IPS DF 6.9 (cell line): ENCODE data around the gene ZCCHC14.
"Not testable (repeated sequence)": the region's sequence is repeated elsewhere in the genome, so short reads cannot be mapped to it uniquely, and the experiment has no call there.

ENCODE experiments used
- DNase-seq: peaks from one replicate; pipeline ENCODE4 v3.0.0-alpha.2; 2013; ENCODE audit warnings: low read depth, low spot score
- H3K27ac ChIP-seq: one replicate; pipeline ENCODE4 v1.5.1; 2013; ENCODE audit warnings: low read length, control low read depth
- H3K27me3 ChIP-seq: 2 replicates; pipeline ENCODE4 v1.6.1; 2013; ENCODE audit warnings: mild to moderate bottlenecking, low read length; ENCODE audit not compliant: control insufficient read depth, insufficient read depth
- H3K36me3 ChIP-seq: 2 replicates; pipeline ENCODE4 v1.6.1; 2013; ENCODE audit warnings: low read length; ENCODE audit not compliant: control insufficient read depth, insufficient read depth
- H3K4me1 ChIP-seq: 2 replicates; pipeline ENCODE4 v1.6.1; 2013; ENCODE audit warnings: low read length; ENCODE audit not compliant: control insufficient read depth, insufficient read depth
- H3K4me3 ChIP-seq: 2 replicates; pipeline ENCODE4 v1.5.1; 2013; ENCODE audit warnings: mild to moderate bottlenecking, low read length
- H3K9me3 ChIP-seq: 2 replicates; pipeline ENCODE4 v1.6.1; 2013; ENCODE audit warnings: low read length, inconsistent platforms; ENCODE audit not compliant: control insufficient read depth, insufficient read depth
- WGBS: extraction: QIAGEN DNeasy Blood & Tissue Kit; methylation state at CpG from one replicate; pipeline ENCODE4 v1.1.7; 2013; ENCODE audit warnings: mixed read lengths, missing lambda C conversion rate; ENCODE audit not compliant: insufficient read length, insufficient coverage; 5-methylcytosine and 5-hydroxymethylcytosine counted together

Gene ZCCHC14

DNA sequence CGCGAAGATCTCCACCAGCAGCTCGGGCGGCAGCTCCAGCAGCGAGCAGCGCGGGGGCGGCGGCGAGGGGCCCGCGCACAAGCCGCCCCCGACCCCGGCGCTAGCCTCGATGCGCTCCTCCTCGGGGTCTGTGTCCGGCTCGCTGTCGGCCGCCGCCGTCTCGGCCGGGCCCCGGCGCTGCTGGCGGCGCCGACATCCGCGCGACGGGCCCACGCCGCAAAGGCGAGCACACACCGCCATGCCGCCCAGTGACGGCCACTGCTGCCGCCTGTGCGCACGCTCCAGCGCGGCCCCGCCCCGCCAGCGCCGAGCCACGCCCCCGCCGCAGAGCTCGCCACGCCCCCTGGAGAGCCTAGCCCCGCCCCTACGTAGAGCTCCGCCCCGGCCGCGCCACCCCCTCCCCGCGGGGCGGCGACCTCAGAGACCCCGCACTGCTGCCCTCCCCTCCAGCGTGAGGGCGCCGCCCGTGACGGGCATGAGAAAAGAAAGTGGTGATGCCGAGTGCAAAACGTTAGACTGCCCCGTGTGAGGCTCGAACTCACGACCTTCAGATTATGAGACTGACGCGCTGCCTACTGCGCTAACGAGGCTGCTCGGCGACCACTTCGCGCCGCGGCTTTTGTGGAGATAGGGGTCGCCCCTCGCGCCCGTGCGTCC lies 109.2 kb downstream of the ZCCHC14 start, which contains the start of gene FBXO31:
Gene FBXO31 (minus strand): TSS at position 272 of the 657 bp plus-strand sequence. CDS start 32 bp downstream, at position 240.
- peaks cover 2% of the 10 kb centered on the region; the same call in 1 of the 2 replicates for H3K4me1 ChIP-seq
- no CpG with 5 or more reads among the region's 92 CpGs for WGBS

DNA sequence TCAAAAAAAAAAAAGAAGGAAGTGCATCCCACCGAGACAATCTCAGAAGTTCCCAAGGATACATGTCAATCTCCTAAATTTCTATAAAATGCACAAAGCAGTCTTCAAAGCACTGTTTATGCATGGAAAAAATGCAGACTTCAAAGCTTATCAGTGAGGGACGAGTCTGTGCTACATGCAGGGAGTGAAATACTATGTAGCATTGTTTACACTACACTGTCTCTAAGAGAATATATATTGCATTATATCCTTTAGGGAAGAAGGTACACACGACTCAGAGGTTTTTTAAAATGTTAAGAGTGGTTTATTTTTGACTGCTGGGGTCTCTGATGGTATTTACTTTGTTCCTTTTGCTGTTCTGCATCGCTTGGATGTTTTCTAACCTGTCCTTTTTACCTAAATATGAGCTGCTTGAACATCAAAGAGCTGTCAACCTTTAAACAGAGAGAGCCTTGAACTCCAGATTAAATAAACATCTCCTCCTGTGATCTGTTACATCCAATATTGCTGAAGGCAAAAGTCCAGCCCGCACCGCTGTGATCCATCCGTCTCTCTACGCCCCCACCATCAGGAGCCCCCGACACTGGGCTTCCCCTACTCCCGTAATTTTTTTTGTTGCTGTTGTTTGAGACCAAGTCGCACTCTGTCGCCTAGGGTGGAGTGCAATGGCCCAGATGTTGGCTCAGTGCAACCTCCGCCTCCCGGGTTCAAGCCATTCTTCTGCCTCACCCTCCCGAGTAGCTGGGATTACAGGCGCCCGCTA lies 110.6 kb downstream of the ZCCHC14 start:
- peak overlapping the region; percentile 88; the same call in 1 of the 2 replicates for H3K4me3 ChIP-seq

More for the DNA sequence above, 109.2 kb downstream of the ZCCHC14 start, which contains the start of gene FBXO31:
- H3K27ac ChIP-seq: no peak within 1 kb of the TSS
- H3K36me3 ChIP-seq: no peaks in the 10 kb centered on the region
- no peaks in the 10 kb centered on the region for H3K9me3 ChIP-seq
- peak within 1 kb of the TSS; percentile 88 for H3K4me3 ChIP-seq
- no peaks in the 10 kb centered on the region for H3K27me3 ChIP-seq
- DNase-seq: no peak

GRCh38 chr16:87380881-87381280 lies 111.9 kb downstream of the ZCCHC14 start:
- H3K36me3 ChIP-seq: no peaks in the 10 kb centered on the region
- no peak for DNase-seq
- H3K27ac ChIP-seq: no peak overlapping the region
- H3K4me3 ChIP-seq: no peak overlapping the region
- WGBS: no CpG with 5 or more reads among the region's 4 CpGs
- no peaks in the 10 kb centered on the region for H3K9me3 ChIP-seq
- no peaks in the 10 kb centered on the region for H3K4me1 ChIP-seq
- H3K27me3 ChIP-seq: no peaks in the 10 kb centered on the region

More for the DNA sequence above, 110.6 kb downstream of the ZCCHC14 start:
- no CpG with 5 or more reads among the region's 17 CpGs for WGBS
- Histone ChIP-seq H3K9me3 (no peaks in the 10 kb centered on the region), H3K4me1 (no peaks in the 10 kb centered on the region), H3K36me3 (no peaks in the 10 kb centered on the region), H3K27me3 (no peaks in the 10 kb centered on the region), H3K27ac (no peak overlapping the region)
- DNase-seq: no peak

GRCh38 chr16:87380403-87380802 lies 112.4 kb downstream of the ZCCHC14 start:
- Histone ChIP-seq H3K27me3 (no peaks in the 10 kb centered on the region), H3K4me1 (no peaks in the 10 kb centered on the region), H3K4me3 (no peak overlapping the region), H3K9me3 (no peaks in the 10 kb centered on the region), H3K36me3 (no peaks in the 10 kb centered on the region), H3K27ac (no peak overlapping the region)
- no CpG with 5 or more reads among the region's 10 CpGs for WGBS
- no peak for DNase-seq

DNA sequence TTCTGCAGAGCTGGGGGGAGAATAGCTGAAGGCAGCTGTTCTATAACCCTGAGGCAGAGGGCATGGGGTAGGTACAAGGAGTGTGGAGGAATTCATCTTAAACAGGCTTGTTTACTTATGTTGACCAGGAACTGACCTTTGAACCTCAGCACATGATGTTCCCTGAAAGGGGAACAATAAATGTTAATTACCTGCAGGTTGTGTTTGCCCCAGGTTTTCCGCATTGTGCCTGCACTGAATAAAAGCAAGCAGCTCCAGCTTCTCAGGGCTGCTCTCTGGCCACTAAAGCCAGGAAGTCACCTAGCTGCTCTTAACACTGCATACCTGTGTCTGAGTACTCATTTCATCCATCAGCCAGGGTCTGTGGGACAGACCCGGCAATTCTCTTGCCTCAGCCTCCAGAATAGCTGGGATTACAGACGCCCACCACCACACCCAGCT lies 113.5 kb downstream of the ZCCHC14 start:
- H3K4me3 ChIP-seq, H3K9me3 ChIP-seq, H3K27ac ChIP-seq, H3K4me1 ChIP-seq, H3K36me3 ChIP-seq, DNase-seq, H3K27me3 ChIP-seq: not testable (repeated sequence)
- WGBS: no CpG with 5 or more reads among the region's 3 CpGs

DNA sequence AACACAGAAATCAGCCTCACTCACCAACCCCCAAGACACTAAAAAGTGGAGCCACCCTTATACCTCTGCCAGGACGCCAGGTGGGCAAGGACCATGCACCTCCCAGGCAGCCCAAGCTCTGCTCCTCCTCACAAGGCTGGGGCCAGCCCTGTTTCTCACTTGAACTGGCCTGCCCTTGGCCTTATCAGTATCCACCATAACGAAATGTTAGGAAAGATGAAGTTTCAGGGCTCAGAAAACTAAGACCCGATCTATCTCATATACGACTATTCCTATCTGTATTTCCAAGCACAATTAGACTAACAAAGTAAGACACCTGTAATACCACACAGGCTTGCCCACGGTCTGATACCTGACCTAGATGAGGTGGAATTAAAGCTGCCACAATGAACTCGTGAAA lies 116.2 kb downstream of the ZCCHC14 start:
- Histone ChIP-seq H3K4me3 (no peak overlapping the region), H3K9me3 (no peaks in the 10 kb centered on the region), H3K27me3 (no peaks in the 10 kb centered on the region), H3K36me3 (no peaks in the 10 kb centered on the region), H3K27ac (no peak overlapping the region), H3K4me1 (no peaks in the 10 kb centered on the region)
- WGBS: no CpG with 5 or more reads among the region's 6 CpGs
- DNase-seq: no peak

DNA sequence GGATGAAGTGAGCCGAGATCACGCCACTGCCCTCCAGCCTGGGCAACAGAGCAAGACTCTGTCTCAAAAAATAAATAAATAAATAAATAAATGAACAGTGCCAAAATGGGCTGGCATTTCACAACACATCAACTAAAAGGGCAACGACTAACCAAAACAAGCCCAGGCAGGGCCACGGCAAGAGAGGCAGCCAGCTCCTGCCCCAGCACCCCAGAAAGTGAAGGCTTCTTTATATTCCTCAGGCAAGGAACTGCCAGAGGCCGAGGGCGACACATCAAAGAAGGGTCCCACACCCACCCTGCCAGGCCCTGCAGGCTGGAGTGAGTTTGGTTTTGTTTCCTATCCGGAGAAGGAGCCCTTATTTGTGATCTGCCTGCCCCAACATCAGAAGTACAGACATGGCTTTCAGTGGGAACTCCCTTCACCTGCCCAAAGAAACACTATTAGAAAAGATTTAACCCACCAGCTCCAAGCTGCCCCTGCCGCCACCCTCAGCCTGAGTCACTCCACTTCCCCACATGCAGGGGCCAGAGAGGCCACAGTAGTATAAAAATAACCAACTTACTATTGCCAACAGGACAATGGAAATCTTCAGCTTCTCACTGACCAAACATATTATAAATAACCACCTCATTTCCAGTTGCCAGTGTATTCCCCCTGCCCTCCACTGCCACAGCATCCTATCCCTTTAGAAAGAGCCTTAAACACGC lies 117.2 kb downstream of the ZCCHC14 start:
- H3K27ac ChIP-seq: no peak overlapping the region
- no peak overlapping the region for H3K4me3 ChIP-seq
- no peaks in the 10 kb centered on the region for H3K36me3 ChIP-seq
- no peaks in the 10 kb centered on the region for H3K4me1 ChIP-seq
- WGBS: no CpG with 5 or more reads among the region's 9 CpGs
- H3K27me3 ChIP-seq: no peaks in the 10 kb centered on the region
- no peaks in the 10 kb centered on the region for H3K9me3 ChIP-seq
- no peak for DNase-seq

GRCh38 chr16:87374313-87374712 lies 118.5 kb downstream of the ZCCHC14 start:
- H3K9me3 ChIP-seq: no peaks in the 10 kb centered on the region
- no peak for DNase-seq
- WGBS: no CpG with 5 or more reads among the region's 13 CpGs
- H3K27me3 ChIP-seq: no peaks in the 10 kb centered on the region
- H3K36me3 ChIP-seq: no peaks in the 10 kb centered on the region
- H3K27ac ChIP-seq: no peak overlapping the region
- no peaks in the 10 kb centered on the region; the same call in 1 of the 2 replicates for H3K4me1 ChIP-seq
- H3K4me3 ChIP-seq: no peak overlapping the region

DNA sequence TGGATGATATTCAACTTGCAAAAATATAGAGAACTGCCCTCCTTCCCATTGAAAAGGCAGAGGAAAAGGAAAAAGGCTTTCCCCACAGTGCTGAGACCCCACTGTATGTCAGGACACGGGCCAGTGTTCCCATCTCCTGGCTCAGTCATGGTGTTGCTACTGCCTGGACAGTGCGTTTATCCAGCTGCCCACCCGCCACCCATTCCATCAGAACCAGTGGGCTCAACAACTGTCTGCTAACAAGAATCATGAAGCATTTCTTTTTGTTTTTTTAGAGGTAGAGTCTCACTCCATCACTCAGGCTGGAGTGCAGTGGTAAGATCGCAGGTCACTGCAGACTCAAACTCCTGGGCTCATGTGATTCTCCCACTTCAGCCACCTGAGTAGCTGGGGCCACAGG lies 120.5 kb downstream of the ZCCHC14 start:
- WGBS: no CpG with 5 or more reads among the region's 4 CpGs
- Histone ChIP-seq H3K4me1 (no peaks in the 10 kb centered on the region; the same call in 1 of the 2 replicates), H3K4me3 (no peak overlapping the region), H3K9me3 (no peaks in the 10 kb centered on the region), H3K27ac (no peak overlapping the region), H3K36me3 (no peaks in the 10 kb centered on the region), H3K27me3 (no peaks in the 10 kb centered on the region)
- no peak for DNase-seq

- Histone ChIP-seq H3K9me3 (no peaks in the 10 kb centered on the region), H3K27ac (no peak overlapping the region), H3K36me3 (no peaks in the 10 kb centered on the region), H3K4me1 (no peaks in the 10 kb centered on the region; the same call in 1 of the 2 replicates), H3K27me3 (no peaks in the 10 kb centered on the region), H3K4me3 (no peak overlapping the region)
- no peak for DNase-seq
- WGBS: no CpG with 5 or more reads among the region's 20 CpGs
These were observed 121.5 kb downstream of the ZCCHC14 start for GRCh38 chr16:87371261-87371866.
